ENCODE results near the gene DCAKD.
"Not testable (repeated sequence)": the region's sequence is repeated elsewhere in the genome, so short reads cannot be mapped to it uniquely, and the experiment has no call there.

The DCAKD gene

GRCh38 chr17:45061606-45062205, 10.3 kb upstream of the DCAKD start:
- DNase-seq (ENCODE audit: low read depth) = no peak

GRCh38 chr17:45060797-45061605, 9.6 kb upstream of the DCAKD start, which contains the start of gene NMT1:
TSS of gene NMT1 (plus strand) at chr17:45061317. CDS start at chr17:45061330, 13 bp downstream.
- peak; percentile 97 for TF ChIP-seq MYC (IDR thresholded peaks at IDR 0.05; ENCODE audit: low read depth, low read length)
- peak; percentile 83 for TF ChIP-seq POLR2A (IDR thresholded peaks at IDR 0.05; ENCODE audit: extremely low read depth, insufficient read length)
- TF ChIP-seq CTCF (IDR thresholded peaks at IDR 0.05; ENCODE audit: low read depth, low read length) = no peak
- TF ChIP-seq MAX (IDR thresholded peaks at IDR 0.05; ENCODE audit: low read depth, low read length) = peak; percentile 83
- H3K4me3 ChIP-seq (ENCODE audit: low read depth, low read length) = peak within 1 kb of the TSS; percentile 98
- DNase-seq (ENCODE audit: low read depth) = peak; percentile 99

More at GRCh38 chr17:45061606-45062205, 10.3 kb upstream of the DCAKD start:
- no peak for TF ChIP-seq CTCF (IDR thresholded peaks at IDR 0.05; ENCODE audit: low read depth, low read length)
- TF ChIP-seq MYC (IDR thresholded peaks at IDR 0.05; ENCODE audit: low read depth, low read length) = no peak
- peak; percentile 38; the same call in 1 of the 2 replicates for TF ChIP-seq MAX (IDR thresholded peaks at IDR 0.05; ENCODE audit: low read depth, low read length)
- no peak for TF ChIP-seq POLR2A (IDR thresholded peaks at IDR 0.05; ENCODE audit: extremely low read depth, insufficient read length)
- peak overlapping the region; percentile 98 for H3K4me3 ChIP-seq (ENCODE audit: low read depth, low read length)

- no peak for DNase-seq (ENCODE audit: low read depth)
- peak overlapping the region; percentile 93 for H3K4me3 ChIP-seq (ENCODE audit: low read depth, low read length)
- TF ChIP-seq CTCF (IDR thresholded peaks at IDR 0.05; ENCODE audit: low read depth, low read length) (no peak), MAX (IDR thresholded peaks at IDR 0.05; ENCODE audit: low read depth, low read length) (peak; percentile 53; the same call in 1 of the 2 replicates)
These were observed 9.0 kb upstream of the DCAKD start for GRCh38 chr17:45060382-45060796.

- peak overlapping the region; percentile 85 for H3K4me3 ChIP-seq (ENCODE audit: low read depth, low read length)
- DNase-seq (ENCODE audit: low read depth) = peak; percentile 80
These were observed 780 bp upstream of the DCAKD start for GRCh38 chr17:45052052-45052772.

GRCh38 chr17:45051720-45052051, 254 bp upstream of the DCAKD start:
- not testable (repeated sequence) for DNase-seq (ENCODE audit: low read depth); H3K4me3 ChIP-seq (ENCODE audit: low read depth, low read length)

More at GRCh38 chr17:45052052-45052772, 780 bp upstream of the DCAKD start:
- no peak for TF ChIP-seq MYC (IDR thresholded peaks at IDR 0.05; ENCODE audit: low read depth, low read length)
- TF ChIP-seq MAX (IDR thresholded peaks at IDR 0.05; ENCODE audit: low read depth, low read length) = no peak
- TF ChIP-seq CTCF (IDR thresholded peaks at IDR 0.05; ENCODE audit: low read depth, low read length) = no peak
- no peak for TF ChIP-seq POLR2A (IDR thresholded peaks at IDR 0.05; ENCODE audit: extremely low read depth, insufficient read length)

Measured in NB4 (cell line).